Activated CD4-positive, alpha-beta T cell treated with anti-CD3 and anti-CD28 coated beads, Interleukin-10, Interleukin-2, amounts not matched to agents 100 ng/mL and 50 ng/mL, durations not matched to agents 16 hours and 8 hours (primary cell): ENCODE data around the gene CFHR5.
"Not testable (repeated sequence)": the region's sequence is repeated elsewhere in the genome, so short reads cannot be mapped to it uniquely, and the experiment has no call there.

Experiments used
- DNase-seq: peaks from one replicate; pipeline ENCODE4 v3.0.0-alpha.2; 2020

CFHR5 gene

GRCh38 chr1:196977278-196977677 lies at the start of gene CFHR5:
Gene CFHR5 (plus strand): TSS chr1:196977556. CDS start chr1:196977665, 109 bp downstream.
- DNase-seq: no peak

DNA sequence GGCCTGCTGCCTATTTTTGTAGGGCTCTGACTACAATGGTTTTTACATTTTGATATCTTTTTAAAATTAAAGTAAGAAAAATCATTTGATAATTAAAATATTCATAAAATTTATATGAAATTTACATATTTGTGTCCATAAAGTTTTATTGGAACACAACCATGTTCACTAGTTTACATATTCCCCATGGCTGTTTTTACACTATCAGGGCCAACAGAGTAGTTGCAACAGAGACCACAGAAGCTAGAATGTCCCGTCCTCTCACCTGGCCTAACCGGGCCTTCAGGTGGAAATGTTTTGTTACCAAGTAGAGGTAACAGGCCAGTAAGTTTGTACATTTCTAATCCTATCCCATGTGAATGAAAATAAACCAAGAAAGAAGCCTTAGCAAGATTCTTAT lies 44.5 kb upstream of the CFHR5 start:
- DNase-seq: not testable (repeated sequence)

- no peak for DNase-seq
Measured at GRCh38 chr1:196933531-196934189, 43.7 kb upstream of the CFHR5 start.

GRCh38 chr1:196941474-196941873 lies 35.9 kb upstream of the CFHR5 start:
- DNase-seq: not testable (repeated sequence)

GRCh38 chr1:196943568-196943967 lies 33.8 kb upstream of the CFHR5 start, which contains the start of gene CFHR2:
Gene CFHR2 (plus strand): TSS chr1:196943738. CDS start chr1:196943881, 143 bp downstream.
- not testable (repeated sequence) for DNase-seq

DNA sequence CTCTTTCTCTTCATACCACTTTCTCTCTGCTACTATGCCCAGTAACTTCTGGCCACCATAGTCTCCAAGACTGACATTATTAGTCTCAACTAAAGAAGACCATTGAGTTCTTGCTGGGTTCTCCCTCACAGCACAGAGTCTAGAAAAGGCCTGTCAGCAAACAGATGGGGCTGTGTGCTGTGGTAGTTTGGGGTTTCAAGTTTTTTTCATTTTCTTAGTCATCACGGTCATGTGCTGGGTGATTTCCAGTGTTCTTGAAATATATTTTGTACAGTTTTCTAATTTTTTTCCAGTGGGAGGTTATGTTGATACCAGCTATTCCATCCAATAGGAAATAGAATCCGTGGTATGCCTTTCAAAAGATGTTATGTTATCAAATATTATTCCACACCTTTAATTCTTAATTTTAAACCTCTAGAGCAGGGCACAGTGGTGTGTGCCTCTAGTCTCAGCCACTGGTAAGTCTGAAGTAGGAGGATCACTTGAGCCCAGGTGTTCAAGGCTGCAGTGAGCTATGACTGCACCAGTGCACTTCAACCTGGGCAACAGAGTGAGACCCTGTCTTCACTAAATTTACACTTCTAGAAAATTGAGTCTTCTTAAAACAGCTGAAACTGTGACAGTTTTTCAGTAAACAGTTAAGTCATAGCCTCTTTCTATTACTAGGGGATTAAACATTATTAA lies 25.5 kb upstream of the CFHR5 start:
- DNase-seq: no peak

GRCh38 chr1:196954778-196955177 lies 22.6 kb upstream of the CFHR5 start:
- no peak for DNase-seq

DNA sequence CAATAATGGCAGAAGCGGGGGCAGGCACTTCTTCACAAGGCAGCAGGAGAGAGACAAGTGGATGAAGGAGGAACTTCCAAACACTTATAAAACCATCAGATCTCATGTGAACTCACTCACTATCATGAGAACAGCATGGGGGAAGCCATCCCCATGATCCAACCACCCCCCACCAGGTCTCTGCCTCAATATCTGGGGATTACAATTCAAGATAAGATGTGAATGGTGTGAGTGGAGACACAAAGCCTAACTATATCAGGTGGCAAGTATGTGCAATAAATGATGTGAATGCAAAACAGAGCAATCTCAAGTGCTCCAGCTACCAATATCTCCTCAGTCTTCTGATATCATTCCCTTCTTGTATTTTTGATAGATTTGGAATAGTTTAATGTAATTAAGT lies 21.4 kb upstream of the CFHR5 start:
- no peak for DNase-seq

GRCh38 chr1:196960854-196961253 lies 16.5 kb upstream of the CFHR5 start:
- no peak for DNase-seq

DNA sequence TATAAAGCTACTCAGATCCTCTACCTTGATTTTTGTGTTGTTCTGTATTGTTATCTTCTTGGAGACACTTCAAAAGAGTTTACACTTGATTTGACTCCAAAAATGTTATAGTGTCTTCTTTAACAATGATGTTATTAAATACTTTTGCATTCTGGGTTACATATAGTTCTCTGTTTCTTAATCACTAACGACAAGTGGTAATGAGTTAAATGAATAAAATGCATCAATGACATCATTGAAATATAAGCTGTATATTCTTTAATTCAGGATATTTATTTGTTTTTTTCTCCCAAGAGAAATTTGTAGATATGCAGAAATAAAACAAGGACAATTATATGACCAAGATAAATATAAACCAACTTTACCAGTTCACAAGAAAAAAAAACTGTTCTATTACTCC lies 7.2 kb upstream of the CFHR5 start:
- no peak for DNase-seq

- no peak for DNase-seq
Measured at GRCh38 chr1:196976278-196976677, 1.1 kb upstream of the CFHR5 start.

DNA sequence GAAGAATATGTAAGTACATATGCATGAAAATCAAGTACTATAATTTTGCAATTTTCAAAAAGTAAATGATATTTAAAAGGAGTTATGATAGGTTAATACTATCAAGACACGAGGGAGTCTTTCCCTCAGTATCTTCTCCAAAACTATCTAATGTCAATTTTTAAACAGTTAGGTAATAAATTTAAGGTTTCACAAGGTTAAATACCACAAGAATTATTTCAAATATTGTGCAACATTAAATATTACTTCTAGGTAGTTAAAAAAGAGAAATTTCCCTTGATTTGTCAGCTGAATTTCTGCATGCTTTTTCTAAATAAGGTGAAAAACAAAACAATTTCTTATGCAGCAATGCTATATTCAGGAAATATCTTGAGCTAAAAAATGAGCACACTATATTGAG lies 3.5 kb downstream of the CFHR5 start:
- no peak for DNase-seq

- not testable (repeated sequence) for DNase-seq
Measured at GRCh38 chr1:196982247-196982646, 4.9 kb downstream of the CFHR5 start.

DNA sequence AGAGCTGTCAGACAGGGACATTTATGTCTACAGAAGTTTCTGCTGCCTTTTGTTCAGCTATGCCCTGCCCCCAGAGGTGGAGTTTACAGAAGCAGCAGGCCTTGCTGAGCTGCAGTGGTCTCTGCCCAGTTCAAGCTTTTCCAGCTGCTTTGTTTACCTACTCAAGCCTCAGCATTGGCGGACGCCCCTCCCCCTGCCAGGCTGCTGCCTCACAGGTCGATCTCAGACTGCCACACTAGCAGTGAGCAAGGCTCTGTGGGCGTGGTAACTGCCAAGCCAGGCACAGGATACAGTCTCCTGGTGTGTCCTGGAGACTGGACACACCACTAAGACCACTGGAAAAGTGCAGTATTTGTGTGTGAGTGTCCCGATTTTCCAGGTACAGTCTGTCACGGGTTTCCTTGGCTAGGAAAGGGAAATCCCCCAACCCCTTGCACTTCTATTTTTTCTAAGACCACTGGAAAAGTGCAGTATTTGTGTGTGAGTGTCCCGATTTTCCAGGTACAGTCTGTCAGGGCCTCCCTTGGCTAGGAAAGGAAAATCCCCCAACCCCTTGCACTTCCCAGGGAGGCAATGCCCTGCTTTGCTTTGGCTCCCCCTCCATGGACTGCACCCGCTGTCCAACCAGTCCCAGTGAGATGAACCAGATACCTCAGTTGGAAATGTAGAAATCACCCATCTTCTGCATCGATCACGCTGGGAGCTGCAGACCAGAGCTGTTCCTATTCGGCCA lies 14.7 kb downstream of the CFHR5 start:
- not testable (repeated sequence) for DNase-seq

DNA sequence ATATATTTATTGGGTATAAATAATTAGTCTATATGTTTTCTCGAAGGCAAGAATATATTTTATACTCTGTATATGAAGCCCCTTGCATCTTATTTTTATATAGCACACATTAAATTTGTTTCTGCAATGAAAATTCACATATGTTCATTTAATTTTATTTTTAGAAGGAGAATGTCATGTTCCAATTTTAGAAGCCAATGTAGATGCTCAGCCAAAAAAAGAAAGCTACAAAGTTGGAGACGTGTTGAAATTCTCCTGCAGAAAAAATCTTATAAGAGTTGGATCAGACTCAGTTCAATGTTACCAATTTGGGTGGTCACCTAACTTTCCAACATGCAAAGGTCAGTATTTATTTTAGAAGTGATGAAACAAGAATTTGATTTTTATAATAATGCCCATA lies 16.6 kb downstream of the CFHR5 start:
- no peak for DNase-seq

GRCh38 chr1:196997423-196997822 lies 20.1 kb downstream of the CFHR5 start:
- no peak for DNase-seq

GRCh38 chr1:197001828-197002227 lies 24.5 kb downstream of the CFHR5 start:
- no peak for DNase-seq

DNA sequence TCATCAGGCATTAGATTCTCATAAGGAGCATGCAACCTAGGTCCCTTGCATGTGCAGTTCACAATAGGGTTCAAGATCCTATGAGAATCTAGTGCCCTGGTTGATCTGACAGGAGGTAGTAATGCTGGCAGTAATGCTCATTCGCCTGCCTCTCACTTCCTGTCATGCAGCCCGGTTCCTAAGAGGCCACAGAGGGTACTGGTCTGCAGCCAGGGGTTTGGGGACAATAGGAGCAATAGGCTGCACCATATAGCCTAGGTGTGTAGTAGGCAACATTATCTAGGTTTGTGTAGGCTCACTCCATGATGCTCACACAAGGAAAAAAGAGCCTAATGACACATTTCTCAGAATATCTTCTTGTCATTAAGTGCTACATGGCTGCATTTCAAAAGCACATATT lies 25.8 kb downstream of the CFHR5 start:
- DNase-seq: no peak

GRCh38 chr1:197008861-197009260 lies 31.5 kb downstream of the CFHR5 start:
- no peak for DNase-seq

DNA sequence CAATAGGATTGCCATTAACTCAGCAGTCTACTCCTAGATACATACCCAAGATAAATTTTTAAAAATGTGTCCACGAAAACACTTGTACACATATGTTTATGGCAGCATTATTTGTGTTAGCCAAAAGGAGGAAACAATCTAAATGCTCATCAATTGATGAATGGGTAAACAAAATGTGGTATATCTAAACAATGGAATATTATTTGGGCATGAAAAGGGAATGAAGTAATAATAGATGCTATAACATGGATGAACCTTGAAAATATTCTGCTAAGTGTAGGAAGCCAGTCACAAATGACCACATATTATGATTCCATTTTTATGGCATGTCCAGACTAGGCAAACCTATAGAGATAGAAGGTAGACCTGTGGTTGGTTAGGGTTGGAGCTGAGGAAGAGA lies 34.3 kb downstream of the CFHR5 start:
- no peak for DNase-seq

- DNase-seq: no peak
Measured at GRCh38 chr1:197013234-197013633, 35.9 kb downstream of the CFHR5 start.

DNA sequence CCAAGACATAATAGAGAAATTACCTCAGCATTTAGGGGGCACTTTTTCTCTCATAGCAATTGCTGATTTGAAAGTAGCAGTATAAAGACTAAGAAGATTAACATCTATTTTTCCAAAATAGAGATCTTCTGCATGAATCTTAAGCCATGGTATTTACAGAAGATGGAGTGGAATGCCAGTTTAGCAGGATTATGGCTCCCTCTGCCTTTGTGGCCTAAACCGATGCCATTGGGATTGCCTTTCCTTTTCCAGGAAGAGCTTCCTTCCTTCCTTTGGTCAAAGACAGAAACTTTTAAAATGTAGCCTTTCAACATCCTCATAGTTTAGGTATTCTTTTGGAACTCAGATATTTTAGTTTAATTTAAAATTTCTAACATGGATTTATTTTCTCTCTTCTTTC lies 39.4 kb downstream of the CFHR5 start:
- no peak for DNase-seq

GRCh38 chr1:197017558-197018146 lies 40.3 kb downstream of the CFHR5 start:
- no peak for DNase-seq

DNA sequence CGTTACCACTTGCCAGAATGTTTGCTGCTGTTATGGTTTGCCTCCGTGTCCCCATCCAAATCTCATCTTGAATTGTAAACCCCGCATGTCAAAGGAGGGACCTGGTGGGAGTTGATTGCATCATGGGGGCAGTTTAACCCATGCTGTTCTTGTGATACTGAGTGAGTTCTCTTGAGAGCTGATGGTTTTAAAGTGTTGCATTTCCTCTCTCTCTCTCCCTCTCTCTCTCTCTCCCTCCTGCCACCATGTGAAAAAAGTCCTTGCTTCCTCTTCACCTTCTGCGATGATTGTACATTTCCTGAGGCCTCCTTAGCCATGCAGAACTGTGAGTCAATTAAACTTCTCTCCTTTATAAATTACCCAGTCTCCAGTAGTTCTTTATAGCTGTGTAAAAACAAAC lies 44.4 kb downstream of the CFHR5 start:
- DNase-seq: no peak
